HEK293T (cell line): ENCODE measurements around the gene AHI1.

ENCODE experiments used
- CTCF ChIA-PET: fragments of 350-600 bp; formaldehyde crosslinking; extraction: SDS; loops from one replicate; lab custom pipeline; 2021; ENCODE audit warnings: antibody characterized with exemption, inconsistent platforms; lab: Yijun Ruan, JAX
- POLR2A ChIA-PET: fragments of 350-600 bp; formaldehyde crosslinking; extraction: SDS; loops from one replicate; lab custom pipeline; 2020; ENCODE audit warnings: antibody characterized with exemption, inconsistent platforms; lab: Yijun Ruan, JAX
- DNase-seq: peaks from one replicate; pipeline ENCODE4 v3.0.0; 2012; ENCODE audit warnings: mixed read lengths; ENCODE audit errors: extremely low spot score
- ARNT ChIP-seq: fragments of 450-650 bp; IDR thresholded peaks from 2 replicates; pipeline ENCODE4 v1.6.1; 2017; ENCODE audit warnings: mild to moderate bottlenecking
- BHLHE40 ChIP-seq: fragments of 450-650 bp; IDR thresholded peaks from 2 replicates; pipeline ENCODE4 v1.6.1; 2016; ENCODE audit warnings: mild to moderate bottlenecking, moderate library complexity, borderline replicate concordance
- CTBP1 ChIP-seq: fragments of 450-650 bp; IDR thresholded peaks from 2 replicates; pipeline ENCODE4 v1.6.1; 2016; ENCODE audit warnings: borderline replicate concordance
- ELF4 ChIP-seq: fragments of 450-650 bp; IDR thresholded peaks from 2 replicates; pipeline ENCODE4 v1.6.1; 2017; ENCODE audit warnings: antibody characterized with exemption
- FOXA1 ChIP-seq: fragments of 450-650 bp; IDR thresholded peaks from 2 replicates; pipeline ENCODE4 v1.6.1; 2016; ENCODE audit warnings: mild to moderate bottlenecking
- FOXK2 ChIP-seq: fragments of 450-650 bp; IDR thresholded peaks from 2 replicates; pipeline ENCODE4 v1.6.1; 2016; ENCODE audit warnings: mild to moderate bottlenecking
- FOXM1 ChIP-seq: fragments of 450-650 bp; IDR thresholded peaks from 2 replicates; pipeline ENCODE4 v1.6.1; 2017; ENCODE audit warnings: mild to moderate bottlenecking, borderline replicate concordance
- HDGF ChIP-seq: fragments of 450-650 bp; IDR thresholded peaks from 2 replicates; pipeline ENCODE4 v1.6.1; 2017; ENCODE audit warnings: antibody characterized with exemption, borderline replicate concordance
- L3MBTL2 ChIP-seq: fragments of 450-650 bp; conservative IDR thresholded peaks from 2 replicates; pipeline ENCODE4 v1.6.1; 2016; ENCODE audit warnings: mild to moderate bottlenecking
- LEF1 ChIP-seq: fragments of 450-650 bp; IDR thresholded peaks from 2 replicates; pipeline ENCODE4 v1.6.1; 2017; ENCODE audit warnings: mild to moderate bottlenecking, borderline replicate concordance
- NFRKB ChIP-seq: fragments of 450-650 bp; IDR thresholded peaks from 2 replicates; pipeline ENCODE4 v1.6.1; 2016; ENCODE audit warnings: mild to moderate bottlenecking, moderate library complexity
- SP1 ChIP-seq: fragments of 450-650 bp; IDR thresholded peaks from 2 replicates; pipeline ENCODE4 v1.6.1; 2017
- SUZ12 ChIP-seq: fragments of 450-650 bp; IDR thresholded peaks from 2 replicates; pipeline ENCODE4 v1.6.1; 2016; ENCODE audit warnings: mild to moderate bottlenecking
- TARDBP ChIP-seq: fragments of 450-650 bp; IDR thresholded peaks from 2 replicates; pipeline ENCODE4 v1.6.1; 2016
- ZNF384 ChIP-seq: fragments of 450-650 bp; IDR thresholded peaks from 2 replicates; pipeline ENCODE4 v1.6.1; 2016
- TF ChIP-seq, protein P1 (sequence below): fragments of 450-650 bp; IDR thresholded peaks from 2 replicates; pipeline ENCODE4 v1.6.1; 2016

Gene AHI1

DNA sequence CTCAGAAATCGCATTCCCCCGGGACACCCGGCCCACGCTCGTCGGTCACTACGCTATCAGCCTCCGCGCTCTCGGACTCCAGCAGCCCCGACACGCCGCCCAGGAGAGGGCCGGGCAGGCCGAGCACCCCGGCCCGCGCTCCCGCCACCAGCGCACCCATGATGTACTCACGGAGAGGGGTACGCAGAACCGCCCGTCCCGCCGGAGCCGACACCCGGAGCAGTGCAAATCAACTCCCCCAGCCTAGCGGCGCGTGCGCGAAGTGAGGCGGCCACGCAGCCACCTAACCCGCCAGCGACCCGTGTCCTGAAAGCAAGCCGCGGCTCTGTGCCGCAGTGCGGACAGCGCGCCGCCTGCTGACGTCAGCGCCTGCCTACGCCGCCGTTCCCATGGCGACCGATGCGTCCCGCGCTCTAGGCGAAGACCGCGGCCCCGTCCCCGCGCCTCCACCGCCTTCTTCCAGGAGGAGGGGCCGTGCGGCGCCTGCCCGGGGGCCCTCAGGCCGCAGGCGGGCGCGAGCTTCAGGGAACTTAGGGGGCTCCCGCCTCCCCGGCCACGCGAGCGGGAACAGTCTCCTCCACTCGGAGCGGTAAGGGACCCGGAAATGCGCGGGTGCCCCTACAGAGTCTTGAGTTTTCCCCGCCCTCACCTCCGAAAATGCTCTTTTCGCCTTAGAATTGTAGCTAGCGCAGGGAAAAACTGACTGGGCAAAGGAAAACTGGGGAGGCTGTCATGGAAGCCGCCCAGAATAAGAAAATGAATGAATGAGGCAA lies at the start of gene AHI1:
TSS of gene AHI1 (minus strand) at position 329 of the 773 bp plus-strand sequence. CDS start 5,503 bp downstream, outside the sequence.
- CTCF ChIA-PET = no interaction called here
- POLR2A ChIA-PET = interaction anchor here (0.7 to 1.6 kb wide), 13 partner anchors 9 to 792 kb away, joined by 3 to 10 read pairs (median 3); partner anchors contain the start of genes BCLAF1 and MTFR2

DNA sequence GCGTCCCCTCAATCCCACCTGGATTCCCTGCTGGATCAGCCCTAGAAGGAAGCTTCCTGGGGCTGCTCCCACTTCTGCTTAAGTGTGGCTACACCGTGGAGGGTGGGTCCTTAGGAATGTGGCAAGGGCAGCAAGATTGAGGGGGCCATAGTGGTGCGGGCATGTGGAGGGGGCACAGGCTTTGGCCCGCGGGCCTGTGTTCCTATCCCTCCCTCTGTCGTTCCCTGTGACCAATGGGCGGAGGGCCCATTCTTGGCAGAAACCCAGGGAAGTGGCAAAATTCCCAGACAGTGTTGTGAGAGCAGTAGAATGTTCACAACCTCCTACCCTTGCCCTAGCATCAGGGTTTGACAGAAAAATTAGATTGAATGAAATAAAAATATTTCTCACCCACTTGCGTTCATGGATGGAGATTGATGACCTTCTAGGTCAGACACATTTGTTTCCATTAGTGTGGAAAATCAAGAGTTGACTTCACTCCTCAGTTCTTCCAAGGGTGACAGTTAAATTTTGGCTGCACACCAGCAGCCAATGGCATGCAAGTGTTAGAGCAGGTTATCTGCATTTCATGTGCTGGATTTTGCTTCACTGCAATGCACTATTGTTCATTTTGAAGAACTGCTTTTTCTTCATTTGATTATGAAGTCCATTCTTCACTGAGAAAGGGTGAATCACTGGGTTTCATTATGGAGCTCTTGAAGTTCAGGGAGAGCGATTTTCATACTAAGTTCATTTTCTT lies 49.3 kb upstream of the AHI1 start:
- CTCF ChIA-PET = no interaction called here
- POLR2A ChIA-PET = no interaction called here
- DNase-seq = no peak
- no peak for TF ChIP-seq HDGF
- TF ChIP-seq ZNF384 = no peak
- TF ChIP-seq ARNT = no peak

More for the DNA sequence above, at the start of gene AHI1:
- DNase-seq = peak; percentile 97
- TF ChIP-seq L3MBTL2 (peak; percentile 73), ARNT (no peak), CTBP1 (0 out of 2 replicates have a peak, but pooled peaks have one; percentile 36), FOXA1 (no peak), ELF4 (peak; percentile 75)

DNA sequence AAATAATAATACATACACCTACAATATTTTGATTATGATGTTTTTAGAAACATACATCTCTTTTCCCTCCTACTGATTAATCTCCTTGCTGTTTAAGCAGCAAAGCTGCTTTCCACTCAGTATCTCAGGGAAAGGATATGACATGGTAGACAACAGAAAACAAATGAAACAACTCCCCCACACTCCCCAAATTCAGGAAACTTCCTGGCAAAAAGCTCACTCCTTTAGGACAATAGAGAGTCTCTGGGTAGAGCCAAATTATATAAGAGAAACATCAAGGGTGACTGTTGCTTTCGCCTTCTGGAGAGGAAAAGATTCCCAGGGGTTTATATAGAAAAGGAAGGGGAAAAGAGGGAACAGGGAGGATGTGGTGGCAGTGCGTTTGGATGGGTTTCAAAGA lies 48.7 kb upstream of the AHI1 start:
- ChIA-PET CTCF (no interaction called here), POLR2A (no interaction called here)
- TF ChIP-seq CTBP1 (no peak), FOXA1 (no peak), HDGF (no peak), ARNT (no peak), TARDBP (no peak), ELF4 (no peak), FOXM1 (no peak), L3MBTL2 (no peak), NFRKB (no peak), ZNF384 (no peak), SUZ12 (no peak), SP1 (no peak), LEF1 (no peak), BHLHE40 (no peak), FOXK2 (no peak)
- TF ChIP-seq, protein P1, sequence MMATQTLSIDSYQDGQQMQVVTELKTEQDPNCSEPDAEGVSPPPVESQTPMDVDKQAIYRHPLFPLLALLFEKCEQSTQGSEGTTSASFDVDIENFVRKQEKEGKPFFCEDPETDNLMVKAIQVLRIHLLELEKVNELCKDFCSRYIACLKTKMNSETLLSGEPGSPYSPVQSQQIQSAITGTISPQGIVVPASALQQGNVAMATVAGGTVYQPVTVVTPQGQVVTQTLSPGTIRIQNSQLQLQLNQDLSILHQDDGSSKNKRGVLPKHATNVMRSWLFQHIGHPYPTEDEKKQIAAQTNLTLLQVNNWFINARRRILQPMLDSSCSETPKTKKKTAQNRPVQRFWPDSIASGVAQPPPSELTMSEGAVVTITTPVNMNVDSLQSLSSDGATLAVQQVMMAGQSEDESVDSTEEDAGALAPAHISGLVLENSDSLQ = no peak
- DNase-seq = no peak

DNA sequence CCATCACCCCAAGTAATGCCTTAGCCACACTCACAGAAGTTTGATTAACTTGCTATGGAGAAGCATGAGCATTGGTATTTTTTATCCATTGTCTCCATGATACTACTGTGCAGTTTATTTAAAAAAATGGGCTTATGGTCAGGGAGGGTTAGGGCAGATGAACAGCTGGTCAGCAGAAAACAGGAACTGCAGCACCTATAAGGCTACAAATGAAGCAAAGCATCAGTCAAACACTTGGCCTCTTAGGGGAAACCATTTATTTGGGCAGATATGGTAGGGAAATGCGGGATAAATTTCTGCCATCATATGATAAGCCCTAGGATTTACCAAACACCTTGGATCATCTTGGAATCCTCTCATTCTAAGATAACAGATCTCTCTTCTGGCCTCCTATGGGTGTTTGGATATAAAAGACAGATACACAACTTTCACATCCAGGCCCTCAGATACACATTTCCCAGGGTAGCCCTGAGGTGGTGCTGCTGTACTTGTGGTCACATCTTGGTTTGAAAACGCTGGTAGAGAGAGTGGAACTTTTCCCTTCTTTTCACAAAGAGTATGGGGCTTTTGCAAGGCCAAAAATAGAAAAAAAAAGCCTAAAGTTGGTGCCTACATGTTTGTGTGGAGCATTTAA lies 42.8 kb upstream of the AHI1 start:
- CTCF ChIA-PET = interaction anchor here (0.7 kb wide), 1 partner anchor 380 kb away, joined by 3 read pairs; no protein-coding TSS in a partner anchor
- POLR2A ChIA-PET = no interaction called here
- TF ChIP-seq LEF1 (no peak), HDGF (no peak), NFRKB (no peak), BHLHE40 (no peak), ZNF384 (no peak), FOXK2 (no peak), FOXM1 (no peak)
- no peak for DNase-seq

DNA sequence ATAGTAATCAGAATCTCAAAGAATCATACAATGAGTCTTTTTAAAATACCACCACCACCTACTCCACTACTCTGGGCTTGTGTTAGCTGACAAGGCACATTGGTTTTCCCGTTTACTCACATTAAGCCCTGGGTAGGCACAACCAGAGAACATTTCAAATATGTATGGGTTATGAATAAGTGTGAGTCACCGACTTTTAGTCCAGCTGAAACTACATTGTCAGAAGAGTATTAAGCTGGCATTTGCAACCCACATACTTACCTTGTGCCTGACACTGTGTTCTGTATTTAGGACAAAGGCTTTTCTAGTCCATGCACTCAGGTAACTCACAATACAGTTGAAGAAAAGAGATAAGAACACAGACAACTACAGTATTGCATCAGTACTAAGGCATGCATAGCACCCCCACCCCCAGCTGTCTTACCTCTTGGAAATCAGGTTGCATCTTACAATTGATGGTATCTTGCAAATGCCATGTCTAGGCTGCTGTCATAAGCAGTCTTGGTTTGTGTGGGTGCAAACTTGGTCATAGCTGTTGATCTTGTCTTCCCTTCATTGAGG lies 40.3 kb upstream of the AHI1 start:
- TF ChIP-seq LEF1 (no peak), FOXA1 (no peak), FOXK2 (no peak), ZNF384 (no peak), BHLHE40 (no peak)
- DNase-seq = no peak
- POLR2A ChIA-PET = no interaction called here
- CTCF ChIA-PET = no interaction called here

DNA sequence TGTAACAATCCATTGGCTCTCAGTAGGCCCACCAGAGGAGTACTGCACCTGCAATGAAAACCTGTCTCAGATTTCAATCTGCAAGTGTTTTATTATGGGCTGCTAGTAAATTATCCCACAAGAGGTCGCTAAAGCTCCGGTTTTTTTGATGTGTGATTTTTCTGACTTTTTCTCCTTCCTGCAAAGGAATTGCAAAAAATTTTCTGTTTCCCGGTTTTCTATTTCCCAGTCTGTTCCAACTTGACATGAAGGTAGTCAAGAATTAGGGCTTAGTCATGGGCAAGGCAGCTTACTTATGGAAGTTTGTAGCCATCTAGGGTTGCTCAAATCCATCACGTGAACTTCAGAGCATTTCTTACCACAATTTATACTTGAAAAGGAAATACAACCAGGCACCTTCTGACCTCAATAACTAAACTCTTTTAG lies 38.5 kb upstream of the AHI1 start:
- TF ChIP-seq SP1 = no peak
- ChIA-PET CTCF (interaction anchor here (0.7 to 2.3 kb wide), 6 partner anchors 10 to 690 kb away, joined by 3 to 12 read pairs (median 6); no protein-coding TSS in a partner anchor), POLR2A (no interaction called here)
- peak; percentile 66 for DNase-seq

DNA sequence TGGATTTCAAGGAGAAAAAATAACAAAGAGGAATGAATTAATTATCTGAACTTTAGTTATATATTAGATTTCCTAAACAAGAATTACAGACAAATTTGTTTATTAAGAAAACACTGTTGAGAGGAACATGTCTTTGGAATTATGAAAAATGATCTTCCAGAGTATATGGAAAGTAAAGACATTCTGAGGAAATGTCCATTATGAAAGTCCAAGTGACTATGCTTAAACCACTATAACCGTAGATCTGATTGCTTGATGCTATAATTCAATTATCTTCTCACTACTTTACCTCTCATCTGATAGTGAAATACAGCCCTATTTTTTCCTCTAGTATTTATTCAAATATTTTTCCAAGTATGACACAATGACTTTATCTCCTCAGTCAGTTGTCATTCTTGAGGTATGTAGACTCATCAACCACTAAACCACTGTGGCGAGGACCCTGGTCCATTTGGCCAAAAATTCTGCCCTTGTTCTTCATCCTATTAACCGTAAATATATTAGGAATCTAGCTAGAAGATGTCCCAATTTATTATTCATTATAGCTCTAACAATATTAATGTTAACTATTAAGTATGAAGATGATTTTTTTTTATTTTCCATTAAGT lies 37.3 kb upstream of the AHI1 start:
- CTCF ChIA-PET = interaction anchor here (0.7 to 2.3 kb wide), 5 partner anchors 29 to 1385 kb away, joined by 3 to 12 read pairs (median 6); no protein-coding TSS in a partner anchor
- TF ChIP-seq CTBP1 (no peak), FOXM1 (no peak), L3MBTL2 (no peak), ARNT (no peak), LEF1 (no peak), BHLHE40 (no peak), HDGF (no peak), ELF4 (no peak), NFRKB (no peak), SUZ12 (no peak), SP1 (no peak), FOXK2 (no peak)
- no peak for DNase-seq
- POLR2A ChIA-PET = no interaction called here
